GM18951 (cell line): Measurements from ENCODE around the gene MTREX.

Source experiments
- POLR2A ChIP-seq: IDR thresholded peaks from 4 replicates; pipeline ENCODE4 v1.6.1; 2011; ENCODE audit warnings: mild to moderate bottlenecking; ENCODE audit not compliant: insufficient read length, insufficient read depth; ENCODE audit errors: extremely low read depth
- in situ Hi-C: fragments of 300-500 bp; cut with MboI; formaldehyde crosslinking; loops from one replicate; pipeline ENCODE4 v1.12.0; 2022; ENCODE audit warnings: low sequenced_read_pairs, mixed read lengths, inconsistent platforms; ENCODE audit not compliant: unreplicated experiment

Gene MTREX

GRCh38 chr5:55438998-55439397 is 131.2 kb downstream of the MTREX start:
- in situ Hi-C loops = no loop called here
- no peak for TF ChIP-seq POLR2A

GRCh38 chr5:55440188-55440646 is 132.4 kb downstream of the MTREX start:
- in situ Hi-C loops = no loop called here
- TF ChIP-seq POLR2A = no peak

- no peak for TF ChIP-seq POLR2A
- in situ Hi-C loops = no loop called here
These were observed 133.4 kb downstream of the MTREX start for GRCh38 chr5:55441107-55441771.

GRCh38 chr5:55441954-55442353 is 134.2 kb downstream of the MTREX start:
- in situ Hi-C loops = no loop called here
- no peak for TF ChIP-seq POLR2A

GRCh38 chr5:55445791-55446190 is 138.0 kb downstream of the MTREX start:
- TF ChIP-seq POLR2A = no peak
- in situ Hi-C loops = no loop called here

GRCh38 chr5:55446640-55447351 is 139.0 kb downstream of the MTREX start:
- in situ Hi-C loops = no loop called here
- TF ChIP-seq POLR2A = no peak

- no peak for TF ChIP-seq POLR2A
- in situ Hi-C loops = no loop called here
These were observed 142.4 kb downstream of the MTREX start for GRCh38 chr5:55450050-55450765.

- in situ Hi-C loops = no loop called here
- no peak for TF ChIP-seq POLR2A
These were observed 144.2 kb downstream of the MTREX start for GRCh38 chr5:55451976-55452375.

GRCh38 chr5:55453211-55453610 is 145.4 kb downstream of the MTREX start:
- no peak for TF ChIP-seq POLR2A
- in situ Hi-C loops = no loop called here

- no peak for TF ChIP-seq POLR2A
- in situ Hi-C loops = no loop called here
These were observed 146.5 kb downstream of the MTREX start for GRCh38 chr5:55454282-55454681.

GRCh38 chr5:55456216-55456895 is 148.6 kb downstream of the MTREX start:
- in situ Hi-C loops = no loop called here
- no peak for TF ChIP-seq POLR2A

GRCh38 chr5:55459572-55459971 is 151.8 kb downstream of the MTREX start:
- TF ChIP-seq POLR2A = no peak
- in situ Hi-C loops = no loop called here

- TF ChIP-seq POLR2A = no peak
- in situ Hi-C loops = no loop called here
These were observed 155.8 kb downstream of the MTREX start for GRCh38 chr5:55463613-55464012.
